ENCODE data around the gene MMADHC. TPM values are rescaled to one million over a fixed set of nuclear protein-coding genes. Genes with fewer than 3 reads are reported as not detected.

MMADHC gene
- total RNA-seq, 1 experiment from 2014 or later, result 130 TPM

- Histone ChIP-seq H3K4me2 (ENCODE audit: low read length) (no peak overlapping the region), H3F3A (ENCODE audit: low read length, unreplicated experiment) (no peaks in the 10 kb centered on the region), H3K27me3 (ENCODE audit: low read length) (no peaks in the 10 kb centered on the region), H4K20me1 (ENCODE audit: low read length) (no peaks in the 10 kb centered on the region), H3K4me3 (ENCODE audit: low read length) (no peak overlapping the region), H3K4me1 (ENCODE audit: insufficient read depth, low read length) (no peaks in the 10 kb centered on the region), H3K9me2 (replicated peaks; ENCODE audit: low read length) (0 out of 2 replicates have a peak, but pooled peaks cover 3% of the 10 kb centered on the region), H3K9ac (ENCODE audit: low read length) (no peak overlapping the region), H3K36me3 (ENCODE audit: low read depth, low read length) (no peaks in the 10 kb centered on the region), H2AFZ (ENCODE audit: low read length) (no peak overlapping the region), H3K9me3 (ENCODE audit: low read length) (no peaks in the 10 kb centered on the region), H3K79me2 (ENCODE audit: low read length) (no peaks in the 10 kb centered on the region), H3K27ac (ENCODE audit: low read length) (no peak overlapping the region)
- POLR2A ChIA-PET (ENCODE audit: unreplicated experiment), result no interaction called here
- TF ChIP-seq, protein P1, sequence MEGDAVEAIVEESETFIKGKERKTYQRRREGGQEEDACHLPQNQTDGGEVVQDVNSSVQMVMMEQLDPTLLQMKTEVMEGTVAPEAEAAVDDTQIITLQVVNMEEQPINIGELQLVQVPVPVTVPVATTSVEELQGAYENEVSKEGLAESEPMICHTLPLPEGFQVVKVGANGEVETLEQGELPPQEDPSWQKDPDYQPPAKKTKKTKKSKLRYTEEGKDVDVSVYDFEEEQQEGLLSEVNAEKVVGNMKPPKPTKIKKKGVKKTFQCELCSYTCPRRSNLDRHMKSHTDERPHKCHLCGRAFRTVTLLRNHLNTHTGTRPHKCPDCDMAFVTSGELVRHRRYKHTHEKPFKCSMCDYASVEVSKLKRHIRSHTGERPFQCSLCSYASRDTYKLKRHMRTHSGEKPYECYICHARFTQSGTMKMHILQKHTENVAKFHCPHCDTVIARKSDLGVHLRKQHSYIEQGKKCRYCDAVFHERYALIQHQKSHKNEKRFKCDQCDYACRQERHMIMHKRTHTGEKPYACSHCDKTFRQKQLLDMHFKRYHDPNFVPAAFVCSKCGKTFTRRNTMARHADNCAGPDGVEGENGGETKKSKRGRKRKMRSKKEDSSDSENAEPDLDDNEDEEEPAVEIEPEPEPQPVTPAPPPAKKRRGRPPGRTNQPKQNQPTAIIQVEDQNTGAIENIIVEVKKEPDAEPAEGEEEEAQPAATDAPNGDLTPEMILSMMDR (conservative IDR thresholded peaks at IDR 0.05; ENCODE audit: low read depth, low read length), result no peak
- TF ChIP-seq EZH2phosphoT487 (IDR thresholded peaks at IDR 0.05; ENCODE audit: borderline replicate concordance, low read length) (no peak), EZH2 (IDR thresholded peaks at IDR 0.05; ENCODE audit: low read length, unreplicated experiment) (no peak)
- intact Hi-C loops (cut with micrococcal nuclease), result no loop called here
- DNase-seq (no peak), ATAC-seq (no peak)
- BruUV-seq (replicated peaks), result no TSS peak
- CTCF ChIA-PET, result no interaction called here
Measured at GRCh38 chr2:149630445-149630844, 42.9 kb upstream of the MMADHC start.

DNA sequence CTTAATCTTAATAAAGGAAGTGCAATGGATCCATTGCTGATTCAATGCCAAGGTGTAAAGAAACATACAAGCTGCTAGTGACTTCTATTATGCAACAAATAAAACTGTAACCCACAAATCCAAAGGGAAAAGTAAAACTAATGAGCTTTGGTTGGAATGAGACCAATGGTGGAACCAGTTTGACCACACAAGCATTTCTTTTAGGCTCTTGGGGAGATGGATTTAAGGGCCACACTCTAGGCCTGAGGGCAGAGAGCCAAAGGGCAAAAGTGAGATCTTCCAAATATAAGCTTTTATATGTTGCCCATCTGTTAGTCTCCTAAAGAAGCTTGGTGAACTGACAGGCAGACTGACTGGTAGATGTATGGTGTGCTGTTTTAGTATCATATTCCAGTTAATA is 41.5 kb upstream of the MMADHC start:
- Histone ChIP-seq H3K36me3 (ENCODE audit: low read depth, low read length) (no peaks in the 10 kb centered on the region), H3F3A (ENCODE audit: low read length, unreplicated experiment) (no peaks in the 10 kb centered on the region), H3K27me3 (ENCODE audit: low read length) (no peaks in the 10 kb centered on the region), H3K9me3 (ENCODE audit: low read length) (no peaks in the 10 kb centered on the region), H3K4me3 (ENCODE audit: low read length) (no peak overlapping the region), H3K4me2 (ENCODE audit: low read length) (no peak overlapping the region), H3K79me2 (ENCODE audit: low read length) (no peaks in the 10 kb centered on the region), H2AFZ (ENCODE audit: low read length) (no peak overlapping the region), H4K20me1 (ENCODE audit: low read length) (no peaks in the 10 kb centered on the region), H3K4me1 (ENCODE audit: insufficient read depth, low read length) (no peaks in the 10 kb centered on the region), H3K9me2 (replicated peaks; ENCODE audit: low read length) (0 out of 2 replicates have a peak, but pooled peaks cover 3% of the 10 kb centered on the region), H3K9ac (ENCODE audit: low read length) (no peak overlapping the region), H3K27ac (ENCODE audit: low read length) (no peak overlapping the region)
- ChIA-PET POLR2A (ENCODE audit: unreplicated experiment) (no interaction called here), CTCF (no interaction called here)
- no peak for DNase-seq
- intact Hi-C loops (cut with micrococcal nuclease), result no loop called here
- no peak for ATAC-seq
- no TSS peak for BruUV-seq (replicated peaks)
- no peak for TF ChIP-seq EZH2phosphoT487 (IDR thresholded peaks at IDR 0.05; ENCODE audit: borderline replicate concordance, low read length)
- TF ChIP-seq, protein P1 (conservative IDR thresholded peaks at IDR 0.05; ENCODE audit: low read depth, low read length), result no peak
- no peak for TF ChIP-seq EZH2 (IDR thresholded peaks at IDR 0.05; ENCODE audit: low read length, unreplicated experiment)

DNA sequence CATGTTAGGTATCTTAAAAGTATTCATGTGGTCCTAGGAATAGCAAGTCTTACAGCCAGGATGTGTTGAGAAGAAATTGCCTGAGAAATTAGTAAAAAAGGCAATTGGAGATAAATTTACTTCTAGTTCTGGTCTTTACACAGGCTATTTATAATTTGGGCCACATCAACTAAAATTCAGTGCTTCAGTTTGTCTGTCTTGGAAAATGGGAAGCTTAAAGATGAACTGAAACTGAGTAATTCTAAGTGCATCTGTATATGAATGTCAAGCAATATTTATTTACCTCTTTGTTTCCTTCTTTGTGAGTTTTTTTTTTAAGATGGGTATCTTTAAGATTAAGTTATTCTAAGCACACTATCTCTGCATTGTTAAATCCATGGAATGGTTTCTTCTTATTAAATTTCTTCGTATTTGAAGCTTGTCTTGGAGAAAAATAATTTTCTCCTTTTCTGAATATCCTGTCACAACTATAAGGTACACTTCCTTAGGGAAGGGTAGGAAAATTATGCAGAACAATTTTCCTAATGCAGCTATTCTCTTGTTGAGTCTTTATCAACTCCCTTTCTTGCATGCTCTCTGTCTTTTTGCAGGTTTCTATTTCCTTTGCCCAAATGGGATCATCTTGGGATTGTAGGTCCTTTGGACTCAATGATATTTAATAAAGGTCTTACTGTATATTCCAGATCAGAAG is 39.7 kb upstream of the MMADHC start:
- no TSS peak for BruUV-seq (replicated peaks)
- Histone ChIP-seq H3K4me3 (ENCODE audit: low read length) (no peak overlapping the region), H2AFZ (ENCODE audit: low read length) (no peak overlapping the region), H3K9me2 (replicated peaks; ENCODE audit: low read length) (0 out of 2 replicates have a peak, but pooled peaks cover 3% of the 10 kb centered on the region), H3K9me3 (ENCODE audit: low read length) (no peaks in the 10 kb centered on the region), H3K79me2 (ENCODE audit: low read length) (no peaks in the 10 kb centered on the region), H3K4me2 (ENCODE audit: low read length) (no peak overlapping the region), H3K4me1 (ENCODE audit: insufficient read depth, low read length) (no peaks in the 10 kb centered on the region), H3K36me3 (ENCODE audit: low read depth, low read length) (no peaks in the 10 kb centered on the region), H3K27me3 (ENCODE audit: low read length) (no peaks in the 10 kb centered on the region), H4K20me1 (ENCODE audit: low read length) (no peaks in the 10 kb centered on the region), H3F3A (ENCODE audit: low read length, unreplicated experiment) (no peaks in the 10 kb centered on the region), H3K9ac (ENCODE audit: low read length) (no peak overlapping the region), H3K27ac (ENCODE audit: low read length) (no peak overlapping the region)
- ChIA-PET POLR2A (ENCODE audit: unreplicated experiment) (no interaction called here), CTCF (no interaction called here)
- intact Hi-C loops (cut with micrococcal nuclease), result no loop called here
- ATAC-seq, result no peak
- no peak for DNase-seq
- TF ChIP-seq, protein P1 (conservative IDR thresholded peaks at IDR 0.05; ENCODE audit: low read depth, low read length), result no peak
- TF ChIP-seq EZH2 (IDR thresholded peaks at IDR 0.05; ENCODE audit: low read length, unreplicated experiment) (no peak), EZH2phosphoT487 (IDR thresholded peaks at IDR 0.05; ENCODE audit: borderline replicate concordance, low read length) (no peak)
